ENCODE results near the gene ANTXRL. TPM values are rescaled to one million over a fixed set of nuclear protein-coding genes. Genes with fewer than 3 reads are reported as not detected.
A peak's percentile ranks its signal among the peaks of the same experiment; 100 is the strongest.
"Not testable (repeated sequence)": the region's sequence is repeated elsewhere in the genome, so short reads cannot be mapped to it uniquely, and the experiment has no call there.

ANTXRL gene
- total RNA-seq, 2 experiments from 2014 or later: not detected

GRCh38 chr10:46262906-46263560 is 23.8 kb upstream of the ANTXRL start:
- H3K9me3 Mint-ChIP-seq (ENCODE audit: insufficient read depth); DNase-seq; H3K27me3 Mint-ChIP-seq (ENCODE audit: low read depth); H3K27ac Mint-ChIP-seq; CTCF ChIA-PET; ATAC-seq; POLR2A ChIA-PET; H3K4me3 Mint-ChIP-seq: not testable (repeated sequence)
- peaks cover 20% of the 10 kb centered on the region for H3K4me1 Mint-ChIP-seq (ENCODE audit: low read depth)
- H3K36me3 Mint-ChIP-seq (ENCODE audit: low read depth): peaks cover 43% of the 10 kb centered on the region

GRCh38 chr10:46263831-46264268 is 22.9 kb upstream of the ANTXRL start:
- H3K9me3 Mint-ChIP-seq (ENCODE audit: insufficient read depth): no peaks in the 10 kb centered on the region
- H3K4me1 Mint-ChIP-seq (ENCODE audit: low read depth): peaks cover 20% of the 10 kb centered on the region
- H3K36me3 Mint-ChIP-seq (ENCODE audit: low read depth): peaks cover 43% of the 10 kb centered on the region
- H3K27me3 Mint-ChIP-seq (ENCODE audit: low read depth): no peaks in the 10 kb centered on the region
- ChIA-PET CTCF (no interaction called here), POLR2A (no interaction called here)
- peak overlapping the region; percentile 28 for H3K27ac Mint-ChIP-seq
- no peak for ATAC-seq
- H3K4me3 Mint-ChIP-seq: no peak overlapping the region
- DNase-seq: no peak

GRCh38 chr10:46264336-46264735 is 22.5 kb upstream of the ANTXRL start:
- ChIA-PET CTCF (no interaction called here), POLR2A (no interaction called here)
- peaks cover 22% of the 10 kb centered on the region for H3K4me1 Mint-ChIP-seq (ENCODE audit: low read depth)
- peak overlapping the region; percentile 36 for H3K27ac Mint-ChIP-seq
- DNase-seq (peak; percentile 17), ATAC-seq (no peak)
- no peaks in the 10 kb centered on the region for H3K27me3 Mint-ChIP-seq (ENCODE audit: low read depth)
- peaks cover 43% of the 10 kb centered on the region for H3K36me3 Mint-ChIP-seq (ENCODE audit: low read depth)
- no peak overlapping the region for H3K4me3 Mint-ChIP-seq
- no peaks in the 10 kb centered on the region for H3K9me3 Mint-ChIP-seq (ENCODE audit: insufficient read depth)

GRCh38 chr10:46264737-46265368 is 21.9 kb upstream of the ANTXRL start:
- POLR2A ChIA-PET: no interaction called here
- no peaks in the 10 kb centered on the region for H3K27me3 Mint-ChIP-seq (ENCODE audit: low read depth)
- DNase-seq (peak; percentile 18), ATAC-seq (no peak)
- CTCF ChIA-PET: no interaction called here
- H3K4me3 Mint-ChIP-seq: no peak overlapping the region
- peak overlapping the region; percentile 63 for H3K27ac Mint-ChIP-seq
- H3K36me3 Mint-ChIP-seq (ENCODE audit: low read depth): peaks cover 43% of the 10 kb centered on the region
- no peaks in the 10 kb centered on the region for H3K9me3 Mint-ChIP-seq (ENCODE audit: insufficient read depth)
- H3K4me1 Mint-ChIP-seq (ENCODE audit: low read depth): peaks cover 27% of the 10 kb centered on the region

GRCh38 chr10:46265566-46266305 is 21.1 kb upstream of the ANTXRL start:
- H3K27ac Mint-ChIP-seq: peak overlapping the region; percentile 63
- ATAC-seq: not testable (repeated sequence)

GRCh38 chr10:46266306-46266985 is 20.4 kb upstream of the ANTXRL start:
- Mint-ChIP-seq H3K36me3 (ENCODE audit: low read depth) (peaks cover 32% of the 10 kb centered on the region), H3K4me1 (ENCODE audit: low read depth) (peaks cover 40% of the 10 kb centered on the region), H3K27me3 (ENCODE audit: low read depth) (no peaks in the 10 kb centered on the region), H3K4me3 (no peak overlapping the region), H3K27ac (peak overlapping the region; percentile 57), H3K9me3 (ENCODE audit: insufficient read depth) (no peaks in the 10 kb centered on the region)
- ChIA-PET POLR2A (interaction anchor here (0.6 kb wide), 1 partner anchor 24 kb away, joined by 3 read pairs; no protein-coding TSS in a partner anchor), CTCF (interaction anchor here (1.8 kb wide), 1 partner anchor 10 kb away, joined by 11 read pairs; no protein-coding TSS in a partner anchor)
- ATAC-seq (no peak), DNase-seq (peak; percentile 18)

More at GRCh38 chr10:46265566-46266305, 21.1 kb upstream of the ANTXRL start:
- peaks cover 37% of the 10 kb centered on the region for H3K36me3 Mint-ChIP-seq (ENCODE audit: low read depth)
- not testable (repeated sequence) for H3K27me3 Mint-ChIP-seq (ENCODE audit: low read depth); H3K9me3 Mint-ChIP-seq (ENCODE audit: insufficient read depth); H3K4me3 Mint-ChIP-seq
- DNase-seq: peak; percentile 21
- CTCF ChIA-PET: interaction anchor here (1.8 kb wide), 1 partner anchor 9 kb away, joined by 11 read pairs; no protein-coding TSS in a partner anchor
- POLR2A ChIA-PET: interaction anchor here (0.6 kb wide), 1 partner anchor 25 kb away, joined by 3 read pairs; no protein-coding TSS in a partner anchor
- H3K4me1 Mint-ChIP-seq (ENCODE audit: low read depth): peaks cover 36% of the 10 kb centered on the region

GRCh38 chr10:46267132-46267985 is 19.4 kb upstream of the ANTXRL start:
- H3K27me3 Mint-ChIP-seq (ENCODE audit: low read depth): no peaks in the 10 kb centered on the region
- H3K9me3 Mint-ChIP-seq (ENCODE audit: insufficient read depth): no peaks in the 10 kb centered on the region
- H3K4me1 Mint-ChIP-seq (ENCODE audit: low read depth): peaks cover 48% of the 10 kb centered on the region
- peaks cover 26% of the 10 kb centered on the region for H3K36me3 Mint-ChIP-seq (ENCODE audit: low read depth)
- DNase-seq (peak; percentile 16), ATAC-seq (no peak)
- POLR2A ChIA-PET: no interaction called here
- H3K27ac Mint-ChIP-seq: no peak overlapping the region
- H3K4me3 Mint-ChIP-seq: no peak overlapping the region
- CTCF ChIA-PET: interaction anchor here (1.8 kb wide), 1 partner anchor 11 kb away, joined by 11 read pairs; no protein-coding TSS in a partner anchor

GRCh38 chr10:46268076-46268881 is 18.5 kb upstream of the ANTXRL start:
- Mint-ChIP-seq H3K4me1 (ENCODE audit: low read depth) (peaks cover 57% of the 10 kb centered on the region), H3K9me3 (ENCODE audit: insufficient read depth) (no peaks in the 10 kb centered on the region), H3K27me3 (ENCODE audit: low read depth) (no peaks in the 10 kb centered on the region), H3K36me3 (ENCODE audit: low read depth) (peaks cover 19% of the 10 kb centered on the region), H3K27ac (no peak overlapping the region), H3K4me3 (no peak overlapping the region)
- ATAC-seq (peak; percentile 61), DNase-seq (peak; percentile 71)
- ChIA-PET CTCF (interaction anchor here (0.9 to 2.1 kb wide), 3 partner anchors 12 to 23 kb away, joined by 3 to 9 read pairs (median 4); no protein-coding TSS in a partner anchor), POLR2A (interaction anchor here (0.9 to 1.9 kb wide), 5 partner anchors 17 to 1112 kb away, joined by 3 to 9 read pairs (median 5); no protein-coding TSS in a partner anchor)

DNA sequence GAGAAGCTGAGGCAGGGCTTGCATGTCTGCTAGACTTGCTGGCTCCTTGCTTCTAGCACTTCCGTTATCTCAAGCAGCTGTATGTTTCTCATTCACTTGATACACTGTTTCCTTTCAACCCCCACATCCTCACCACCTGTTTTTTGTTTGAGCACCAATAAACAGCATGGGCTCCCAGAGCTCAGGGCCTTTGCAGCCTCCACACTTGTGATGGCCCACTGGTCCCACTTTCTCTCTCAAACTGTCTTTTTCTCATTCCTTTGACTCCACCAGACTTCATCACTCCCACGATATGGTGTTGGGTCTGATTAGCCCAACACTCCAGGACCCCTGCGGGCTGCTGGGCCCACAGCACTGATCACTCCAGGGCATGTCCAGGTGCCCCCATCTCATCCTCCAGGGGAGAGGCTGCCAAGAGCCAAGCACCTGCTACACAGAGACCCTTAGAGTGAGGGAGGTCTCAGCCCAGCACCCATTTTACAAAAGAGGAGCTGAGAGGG is 17.2 kb upstream of the ANTXRL start:
- not testable (repeated sequence) for H3K27ac Mint-ChIP-seq; H3K4me3 Mint-ChIP-seq; H3K9me3 Mint-ChIP-seq (ENCODE audit: insufficient read depth); H3K27me3 Mint-ChIP-seq (ENCODE audit: low read depth)
- peaks cover 15% of the 10 kb centered on the region for H3K36me3 Mint-ChIP-seq (ENCODE audit: low read depth)
- H3K4me1 Mint-ChIP-seq (ENCODE audit: low read depth): peaks cover 54% of the 10 kb centered on the region
- CTCF ChIA-PET: interaction anchor here (1.0 to 2.1 kb wide), 2 partner anchors 13 to 22 kb away, joined by 3 to 9 read pairs; no protein-coding TSS in a partner anchor
- POLR2A ChIA-PET: interaction anchor here (1.2 to 1.9 kb wide), 4 partner anchors 14 to 208 kb away, joined by 3 to 9 read pairs (median 5); no protein-coding TSS in a partner anchor
- DNase-seq: peak; percentile 75
- ATAC-seq: peak; percentile 40
